Activated CD8-positive, alpha-beta memory T cell treated with anti-CD3 and anti-CD28 coated beads, Interleukin-2, amount 50 U/mL, for 1 hour (primary cell): Measurements from ENCODE around the gene GALNT10.
A peak's percentile ranks its signal among the peaks of the same experiment; 100 is the strongest.

Experiments used
- DNase-seq: peaks from one replicate; pipeline ENCODE4 v3.0.0-alpha.2; 2020; ENCODE audit errors: extremely low read depth

The GALNT10 gene

DNA sequence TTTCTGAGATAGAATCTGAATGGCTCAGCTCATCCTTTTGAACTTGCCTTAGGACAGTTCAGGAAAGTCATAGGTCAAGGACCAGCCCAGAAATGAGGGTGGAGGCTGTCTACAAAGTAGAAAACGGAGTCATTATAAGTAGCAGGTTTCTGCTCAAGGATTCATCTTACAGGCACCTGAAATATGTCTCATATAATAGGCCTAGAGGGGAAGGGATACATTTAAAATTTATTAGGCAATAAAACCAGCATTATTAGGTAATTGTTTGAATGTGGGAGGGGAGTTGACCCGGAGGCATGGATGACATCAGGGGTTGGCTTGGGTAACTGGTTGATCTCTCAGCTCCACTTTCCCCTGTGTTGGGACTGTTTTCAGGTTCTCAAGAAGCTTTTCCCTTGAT lies 11.9 kb upstream of the GALNT10 start:
- no peak for DNase-seq

DNA sequence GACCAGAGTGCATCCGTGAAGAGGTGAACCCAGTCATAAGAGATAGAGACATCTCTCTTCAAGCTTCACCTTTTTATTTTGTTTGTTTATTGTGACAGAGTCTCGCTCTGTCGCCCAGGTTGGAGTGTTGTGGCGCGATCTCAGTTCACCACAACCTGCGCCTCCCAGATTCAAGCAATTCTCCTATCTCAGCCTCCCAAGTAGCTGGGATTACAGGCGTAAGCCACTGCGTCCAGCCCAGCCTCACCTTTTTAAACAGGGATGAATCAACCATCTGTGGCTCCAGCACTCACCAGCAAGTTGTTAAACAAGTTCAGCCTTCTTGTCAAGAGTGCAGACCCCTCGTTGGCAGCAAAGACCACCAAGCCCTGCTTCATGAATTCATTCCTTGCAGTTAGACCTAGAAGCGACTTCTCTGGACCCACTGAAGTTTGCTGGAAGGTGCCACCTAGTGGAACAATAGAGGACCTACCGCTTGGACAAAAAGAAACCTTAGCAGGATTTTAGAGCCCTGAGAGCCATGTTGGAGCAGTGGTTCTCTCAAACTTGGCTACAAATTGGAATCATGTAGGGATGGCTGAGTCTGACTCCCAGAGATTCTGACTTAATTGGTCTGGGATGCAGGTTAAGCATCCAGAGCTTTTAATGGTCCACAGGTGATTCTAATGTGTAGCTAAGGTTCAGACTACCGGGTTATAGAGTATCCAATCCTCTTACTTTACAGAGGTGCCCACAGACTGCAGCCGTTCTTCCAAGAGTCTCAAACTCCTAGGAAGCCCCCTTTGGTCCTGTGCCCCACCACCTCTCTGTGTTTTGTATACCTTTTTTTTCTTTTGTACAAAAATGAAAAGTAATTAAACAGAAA lies 10.5 kb upstream of the GALNT10 start:
- no peak for DNase-seq

GRCh38 chr5:154181161-154181560 lies 9.4 kb upstream of the GALNT10 start:
- DNase-seq, result no peak

DNA sequence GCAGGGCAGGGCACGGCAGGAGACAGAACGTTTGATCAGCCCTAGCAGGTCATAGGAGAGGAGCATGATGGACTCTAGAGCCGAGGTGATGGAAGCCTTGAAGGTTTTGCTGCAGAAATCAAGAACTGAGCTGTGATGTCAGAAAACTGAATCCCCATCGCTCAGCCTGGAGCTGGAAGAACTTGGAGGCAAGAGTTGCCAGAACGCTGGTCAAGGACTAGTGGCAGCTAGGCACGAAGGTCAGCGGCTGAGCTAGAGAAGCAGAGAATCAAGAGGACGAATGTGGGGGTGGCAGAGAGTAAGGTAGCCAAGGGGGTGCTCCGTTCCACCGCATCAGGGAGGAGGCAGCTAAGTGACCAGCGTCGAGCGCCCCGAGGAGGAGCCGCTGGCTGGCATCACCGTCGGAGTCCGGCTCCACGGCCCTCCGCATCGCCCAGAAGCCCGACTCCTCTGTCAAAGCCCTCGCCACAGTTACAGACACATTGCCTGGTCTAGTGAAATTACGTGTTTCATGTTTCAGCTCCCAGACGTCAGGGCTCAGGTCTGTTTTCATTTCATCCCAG lies 1.2 kb upstream of the GALNT10 start:
- DNase-seq, result no peak

- peak; percentile 54 for DNase-seq
These were observed 526 bp upstream of the GALNT10 start for GRCh38 chr5:154189819-154190594.

DNA sequence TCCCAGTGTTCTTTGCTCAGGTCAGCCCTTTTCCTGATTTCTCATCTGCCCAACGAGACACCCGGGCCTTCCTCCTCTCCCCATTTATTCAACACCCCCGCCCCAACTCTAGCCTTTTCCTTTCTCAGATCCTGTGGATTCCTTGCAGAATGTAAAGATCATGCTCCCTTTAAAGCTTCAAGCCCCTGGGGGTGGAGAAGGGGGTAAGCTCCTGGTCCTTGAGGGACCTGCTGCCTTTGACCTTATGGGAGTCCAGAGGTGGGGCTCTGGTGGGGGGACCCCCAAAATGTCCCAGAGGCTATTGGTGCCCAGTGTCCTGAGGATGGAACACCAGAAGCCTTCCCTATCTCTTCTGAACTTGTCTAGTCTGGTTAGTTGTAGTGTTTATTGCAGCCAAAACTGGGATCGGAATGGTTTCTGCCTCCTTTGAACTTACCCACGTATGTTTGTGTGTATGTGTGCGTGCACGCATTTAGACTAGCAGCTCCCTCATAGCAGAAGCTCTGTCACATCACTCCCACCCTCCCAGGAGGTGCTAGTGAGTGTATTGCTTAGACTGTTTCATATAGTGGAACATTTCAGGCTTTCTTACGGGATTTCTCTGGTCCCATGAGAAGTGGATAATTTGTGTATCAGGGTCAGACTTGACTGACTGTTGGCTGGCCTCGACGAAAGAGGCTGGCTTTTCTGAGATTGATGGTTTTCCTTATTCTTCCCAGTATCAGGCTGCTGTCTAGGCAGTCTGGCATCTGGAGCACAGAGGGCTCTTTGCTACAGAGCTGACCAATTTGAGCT lies 1.1 kb downstream of the GALNT10 start:
- no peak for DNase-seq

- DNase-seq, result no peak
These were observed 2.8 kb downstream of the GALNT10 start for GRCh38 chr5:154193283-154193682.

DNA sequence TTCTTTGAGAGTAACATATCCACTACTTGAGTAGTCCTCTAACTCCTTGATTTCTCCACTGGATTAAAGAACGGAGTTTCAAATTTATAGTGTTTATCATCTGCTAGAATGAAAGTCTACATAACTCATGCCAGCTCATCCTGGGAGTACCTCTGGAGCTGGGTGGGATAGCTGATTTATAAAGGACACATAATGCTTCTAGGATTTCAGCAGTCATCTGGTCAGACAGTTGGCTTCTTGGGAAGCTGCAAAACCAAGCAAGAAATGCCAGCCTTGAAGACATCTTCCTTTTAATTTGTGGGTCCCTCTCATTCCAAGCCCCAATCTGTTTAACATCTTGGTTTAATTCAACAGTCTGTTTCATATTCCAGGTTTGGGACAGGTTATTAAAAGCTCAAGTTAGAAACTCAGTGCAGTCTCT lies 3.2 kb downstream of the GALNT10 start:
- DNase-seq, result no peak

GRCh38 chr5:154194345-154195329 lies 4.1 kb downstream of the GALNT10 start:
- no peak for DNase-seq

DNA sequence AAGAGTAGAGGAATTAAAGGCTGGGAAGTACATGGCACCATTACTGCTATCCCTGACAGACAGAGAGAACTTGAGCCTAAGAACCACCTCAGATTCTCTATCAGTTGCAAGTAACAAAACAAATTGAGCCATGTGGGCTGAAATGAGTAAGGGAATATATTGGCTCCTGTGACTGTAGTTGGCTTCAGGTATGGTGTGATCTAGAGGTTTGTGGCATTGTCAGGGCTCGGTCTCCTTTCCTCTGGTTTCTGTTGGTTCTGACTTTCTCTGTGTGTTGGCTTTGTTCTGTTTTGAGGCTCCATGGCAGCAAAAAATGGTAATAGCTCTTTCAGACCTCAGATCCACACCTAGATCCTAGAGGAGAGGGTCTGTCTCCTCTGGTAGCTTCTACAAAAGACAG lies 5.7 kb downstream of the GALNT10 start:
- no peak for DNase-seq

- no peak for DNase-seq
These were observed 6.6 kb downstream of the GALNT10 start for GRCh38 chr5:154196955-154197652.

DNA sequence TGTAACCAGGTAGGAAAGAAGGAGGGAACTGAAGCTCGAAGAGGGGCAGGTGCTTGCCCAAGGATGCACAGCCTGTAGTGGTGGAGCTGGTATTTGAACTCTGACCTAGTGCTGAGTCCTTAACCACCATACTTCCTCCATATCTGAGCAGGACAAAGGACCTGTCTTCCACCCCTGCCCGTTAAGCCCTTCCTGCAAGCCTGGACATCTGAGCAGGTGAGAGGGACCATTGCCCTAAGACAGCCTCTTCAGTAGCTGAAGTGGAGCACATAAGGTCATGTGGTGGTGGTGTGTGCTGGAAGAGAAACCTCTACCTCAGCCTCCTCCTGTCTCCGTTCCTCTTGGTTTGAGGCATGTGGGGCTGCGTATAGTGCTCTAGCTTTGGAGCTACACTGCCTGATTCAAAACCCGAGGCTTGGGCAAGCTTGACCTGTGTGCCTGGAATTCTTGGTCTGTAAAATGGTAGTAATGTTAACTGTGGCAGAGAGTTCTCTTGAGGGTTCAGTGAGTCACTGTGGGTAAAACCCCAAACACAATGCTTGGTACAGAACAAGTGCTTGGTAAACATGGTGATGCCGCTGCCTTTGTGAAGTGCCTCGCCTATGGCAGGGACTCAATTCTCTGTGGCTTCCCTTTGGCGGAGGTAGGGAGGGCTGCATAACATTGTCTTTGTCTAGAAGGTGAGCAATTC lies 7.4 kb downstream of the GALNT10 start:
- DNase-seq, result peak; percentile 48

DNA sequence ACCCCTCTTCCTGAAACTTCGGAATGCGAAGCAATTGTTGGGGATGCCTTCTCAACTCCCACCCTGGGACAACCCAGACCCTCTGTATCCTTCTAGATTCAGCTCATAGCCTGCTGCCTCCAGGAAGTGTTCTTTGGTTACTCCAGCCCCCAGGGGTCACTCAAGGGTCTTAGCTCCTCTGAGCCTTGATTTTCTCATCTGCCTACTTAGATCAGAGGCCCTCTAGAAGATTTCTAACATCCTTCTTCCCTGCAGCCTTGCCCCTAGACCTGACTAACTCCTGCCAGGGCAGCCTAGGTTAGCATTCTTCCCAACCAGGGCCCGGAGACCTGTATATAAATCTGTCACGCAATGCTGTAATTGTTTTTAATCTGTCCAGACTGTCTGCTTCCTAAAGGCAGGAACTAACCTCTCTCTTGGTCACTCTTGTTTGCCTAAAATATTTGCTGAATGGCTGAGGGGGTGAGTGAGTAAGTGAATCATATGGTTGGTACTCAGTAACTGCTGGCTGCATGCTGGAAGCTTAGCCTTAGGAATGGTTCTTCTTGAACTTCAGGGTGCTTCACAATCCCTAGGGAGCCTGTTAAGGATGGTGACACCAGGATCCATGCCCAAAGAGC lies 8.2 kb downstream of the GALNT10 start:
- DNase-seq, result no peak

DNA sequence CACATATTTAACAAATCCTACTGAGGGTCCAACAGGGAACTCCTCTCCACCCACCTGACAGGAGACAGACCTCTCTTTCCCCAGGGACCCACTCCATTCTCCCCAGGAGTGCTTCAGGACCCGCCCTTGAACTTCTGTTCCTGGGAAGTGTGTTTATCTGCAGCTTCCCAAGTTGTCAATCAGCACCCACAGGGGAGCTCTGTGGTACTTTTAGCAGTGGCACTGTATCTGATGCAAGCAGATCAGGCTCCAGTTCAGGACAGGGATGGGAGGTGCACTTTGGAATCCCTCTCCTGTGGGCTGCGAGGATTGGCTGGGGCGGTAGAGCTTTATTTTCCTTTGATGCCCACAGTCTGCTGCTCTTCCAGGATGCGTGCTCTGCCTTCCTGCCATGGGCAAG lies 8.7 kb downstream of the GALNT10 start:
- no peak for DNase-seq

DNA sequence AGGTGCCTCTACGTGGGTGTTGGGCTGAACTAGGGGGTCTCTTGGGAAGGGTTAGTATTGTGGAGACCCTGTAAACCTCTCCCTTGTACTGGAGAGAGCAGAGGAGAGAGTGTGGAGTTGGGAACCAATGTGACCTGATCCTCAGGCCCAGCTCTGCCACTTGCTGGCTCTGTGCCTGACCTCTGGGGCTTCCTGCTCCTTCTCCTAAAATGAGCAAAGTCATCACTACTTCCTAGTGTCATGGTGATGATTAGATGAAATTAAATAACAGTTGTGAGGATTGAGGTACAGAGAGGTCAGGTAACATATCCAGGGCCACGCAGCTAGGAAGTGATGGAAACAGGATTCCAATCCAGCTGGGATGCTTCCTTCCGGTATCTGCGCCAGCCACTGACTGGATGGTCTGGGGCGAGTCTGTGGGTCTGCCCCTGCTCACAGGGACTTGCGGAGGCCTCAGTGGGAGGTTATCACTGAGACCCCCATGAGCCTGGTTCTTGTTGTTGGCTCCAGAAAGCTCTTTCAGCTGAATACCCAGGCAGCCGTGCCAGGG lies 9.2 kb downstream of the GALNT10 start:
- no peak for DNase-seq

DNA sequence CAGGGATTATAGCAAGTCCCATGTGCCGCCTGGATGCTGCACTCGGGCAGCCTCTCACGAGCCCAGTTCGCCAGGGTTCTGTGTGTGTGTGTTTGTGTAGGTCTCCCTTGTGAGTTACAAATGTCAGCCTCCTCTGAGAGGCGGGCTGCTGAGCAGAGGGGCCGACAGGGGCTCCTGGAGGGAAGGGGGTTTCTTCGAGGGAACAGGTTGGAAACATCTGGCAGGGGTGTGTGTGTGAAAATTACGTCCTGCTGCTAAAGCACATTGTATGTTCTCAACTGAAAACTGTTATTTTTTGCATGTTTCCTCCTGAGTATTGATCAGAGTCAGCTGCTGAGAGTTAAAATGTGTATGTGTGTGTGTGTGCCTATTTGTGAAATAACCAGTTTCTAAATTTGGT lies 9.7 kb downstream of the GALNT10 start:
- DNase-seq, result no peak

DNA sequence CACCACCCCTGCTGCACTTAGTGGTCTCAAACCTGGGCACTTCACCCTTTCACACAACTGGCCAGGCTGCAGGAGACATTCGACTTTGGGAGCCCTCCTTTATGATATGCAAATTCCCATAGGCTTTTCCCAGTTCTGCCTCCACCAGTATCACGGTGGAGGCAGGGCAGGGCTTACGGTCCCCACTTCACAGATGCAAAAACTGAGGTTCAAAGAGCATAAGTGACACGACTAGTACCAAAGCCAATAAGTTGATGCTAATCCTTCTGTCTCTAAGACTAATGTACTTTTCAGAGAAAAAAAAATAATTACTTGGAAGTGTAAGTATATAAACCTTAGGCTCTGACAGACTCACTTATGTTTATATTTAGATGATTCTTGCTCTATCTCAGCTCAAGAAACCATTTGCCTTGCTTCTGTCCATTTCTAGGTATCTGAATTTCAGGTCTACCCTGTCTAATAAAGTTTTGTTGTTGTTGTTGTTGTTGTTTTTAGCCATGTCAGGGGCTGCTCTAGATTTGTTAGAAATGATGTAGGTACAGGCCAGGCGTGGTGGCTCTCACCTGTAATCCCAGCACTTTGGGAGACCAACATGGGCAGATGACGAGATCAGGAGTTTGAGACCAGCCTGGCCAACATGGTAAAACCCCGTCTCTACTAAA lies 10.7 kb downstream of the GALNT10 start:
- no peak for DNase-seq
